ENCODE data around the gene CCDC192.

DNA sequence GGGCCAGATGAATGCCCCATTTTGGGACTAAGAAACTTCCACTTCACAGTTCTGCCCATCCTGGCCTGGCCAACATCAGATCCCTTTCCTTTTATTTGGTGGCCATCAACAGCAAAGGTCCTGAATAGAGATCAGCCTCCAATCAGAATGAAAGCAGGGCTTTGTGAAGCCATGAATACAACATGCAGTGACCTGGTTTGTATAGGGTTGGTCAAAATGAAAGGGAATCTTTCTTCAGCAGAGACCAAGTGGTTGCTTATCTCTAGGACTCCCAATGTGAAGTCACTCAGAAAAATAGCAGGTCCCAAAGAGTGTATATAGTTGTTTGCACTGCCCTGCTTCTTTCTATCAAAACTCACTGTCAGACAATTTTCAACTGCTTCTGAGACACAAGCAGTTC, 266.5 kb downstream of the CCDC192 start:
- TF ChIP-seq, protein P1, sequence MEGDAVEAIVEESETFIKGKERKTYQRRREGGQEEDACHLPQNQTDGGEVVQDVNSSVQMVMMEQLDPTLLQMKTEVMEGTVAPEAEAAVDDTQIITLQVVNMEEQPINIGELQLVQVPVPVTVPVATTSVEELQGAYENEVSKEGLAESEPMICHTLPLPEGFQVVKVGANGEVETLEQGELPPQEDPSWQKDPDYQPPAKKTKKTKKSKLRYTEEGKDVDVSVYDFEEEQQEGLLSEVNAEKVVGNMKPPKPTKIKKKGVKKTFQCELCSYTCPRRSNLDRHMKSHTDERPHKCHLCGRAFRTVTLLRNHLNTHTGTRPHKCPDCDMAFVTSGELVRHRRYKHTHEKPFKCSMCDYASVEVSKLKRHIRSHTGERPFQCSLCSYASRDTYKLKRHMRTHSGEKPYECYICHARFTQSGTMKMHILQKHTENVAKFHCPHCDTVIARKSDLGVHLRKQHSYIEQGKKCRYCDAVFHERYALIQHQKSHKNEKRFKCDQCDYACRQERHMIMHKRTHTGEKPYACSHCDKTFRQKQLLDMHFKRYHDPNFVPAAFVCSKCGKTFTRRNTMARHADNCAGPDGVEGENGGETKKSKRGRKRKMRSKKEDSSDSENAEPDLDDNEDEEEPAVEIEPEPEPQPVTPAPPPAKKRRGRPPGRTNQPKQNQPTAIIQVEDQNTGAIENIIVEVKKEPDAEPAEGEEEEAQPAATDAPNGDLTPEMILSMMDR (IDR thresholded peaks at IDR 0.05): no peak
- TF ChIP-seq, protein P2, sequence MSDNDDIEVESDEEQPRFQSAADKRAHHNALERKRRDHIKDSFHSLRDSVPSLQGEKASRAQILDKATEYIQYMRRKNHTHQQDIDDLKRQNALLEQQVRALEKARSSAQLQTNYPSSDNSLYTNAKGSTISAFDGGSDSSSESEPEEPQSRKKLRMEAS (CRISPR knock-in tag; IDR thresholded peaks at IDR 0.05): no peak
- no peak for TF ChIP-seq ETV6 (CRISPR knock-in tag; IDR thresholded peaks at IDR 0.05)

Measured in WTC11 (cell line).